GM18858 (cell line): ENCODE measurements around the gene CHID1.

Source experiments
- ATAC-seq: cut with Tn5 transposase; IDR thresholded peaks from one replicate; pipeline ENCODE4 v1.9.1; 2021; ENCODE audit not compliant: unreplicated experiment

CHID1 gene

DNA sequence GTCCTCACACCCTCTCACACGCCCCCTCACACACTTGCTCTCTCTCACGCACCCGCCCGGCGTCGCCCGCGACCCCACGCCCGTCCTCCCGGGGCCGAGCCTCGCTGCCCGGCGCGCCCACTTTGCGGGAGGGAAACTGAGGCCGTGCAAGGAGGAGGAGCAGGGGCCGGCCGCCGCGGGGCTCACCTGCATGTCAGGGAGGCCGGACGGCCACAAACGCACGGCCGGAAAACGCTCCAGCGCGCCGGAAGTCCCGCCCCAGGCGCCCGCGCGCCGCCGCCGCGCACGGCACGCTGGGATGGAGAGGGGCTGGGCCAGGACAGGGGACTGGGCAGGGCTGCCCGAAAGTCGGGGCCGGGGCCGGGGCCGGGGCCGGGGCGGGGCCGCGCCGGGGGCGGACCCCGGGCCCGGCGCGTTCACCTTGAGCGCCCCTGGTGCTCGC is at the start of gene CHID1:
CHID1 (minus strand) TSS at position 222 of the 442 bp plus-strand sequence. CDS start 5,994 bp downstream, outside the sequence.
- peak; percentile 65 for ATAC-seq

DNA sequence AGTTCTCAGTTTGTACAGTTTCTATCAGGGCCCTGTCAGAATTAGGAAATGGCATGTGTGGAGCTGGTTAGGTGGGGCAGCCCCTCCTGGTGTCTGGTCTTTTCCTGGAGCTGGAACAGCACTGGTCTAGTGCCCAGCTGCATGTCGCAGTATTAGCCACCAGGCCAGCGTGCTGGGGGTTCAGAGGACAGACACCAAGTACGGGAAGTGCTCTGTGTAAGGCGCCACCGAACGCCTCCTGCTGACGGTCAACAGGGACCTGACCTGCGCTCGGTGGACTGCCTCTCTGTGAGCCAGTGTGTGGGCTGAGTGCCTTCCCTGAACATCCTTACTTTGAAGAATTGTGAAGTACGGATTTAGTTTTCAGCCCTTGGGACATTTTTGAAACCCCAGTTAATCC is 49.0 kb upstream of the CHID1 start:
- no peak for ATAC-seq

DNA sequence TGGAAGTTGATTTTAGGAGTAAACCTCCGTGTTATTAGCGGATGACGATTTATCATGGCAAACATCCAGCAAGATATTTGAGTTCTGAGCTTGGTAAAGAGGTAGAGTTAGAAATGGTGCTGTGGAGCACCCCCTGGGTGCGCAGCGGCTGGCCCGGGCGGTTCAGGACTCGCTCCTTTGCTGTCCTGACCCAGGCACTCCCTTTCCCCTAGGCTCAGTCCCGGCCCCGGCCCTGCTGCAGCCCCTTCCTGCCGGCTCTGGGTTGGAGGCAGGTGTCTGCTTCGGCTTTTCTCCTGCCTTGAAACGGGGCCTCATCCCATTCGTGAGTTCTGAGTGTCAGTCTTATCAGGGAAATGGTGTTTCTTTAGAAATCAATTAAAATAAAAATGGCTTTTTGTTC is 48.4 kb upstream of the CHID1 start:
- no peak for ATAC-seq

DNA sequence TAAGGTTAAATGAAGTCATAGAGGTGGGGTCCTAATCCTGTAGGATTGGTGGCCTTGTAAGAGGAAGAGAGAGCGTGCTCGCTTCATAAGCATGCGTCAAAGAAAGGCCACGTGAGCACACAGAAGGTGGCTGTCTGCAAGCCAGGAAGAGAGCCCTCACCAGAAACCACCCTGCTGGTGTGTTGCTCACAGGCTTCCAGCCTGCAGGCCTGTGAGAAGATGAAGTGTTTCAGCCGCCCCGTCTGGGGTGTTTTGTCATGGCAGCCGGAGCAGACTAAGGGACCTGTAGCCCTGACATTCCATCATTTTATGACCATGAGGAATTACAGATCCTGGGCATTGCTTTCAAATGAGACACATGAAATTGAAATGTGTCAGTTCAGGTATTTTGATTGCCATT is 47.5 kb upstream of the CHID1 start:
- no peak for ATAC-seq

DNA sequence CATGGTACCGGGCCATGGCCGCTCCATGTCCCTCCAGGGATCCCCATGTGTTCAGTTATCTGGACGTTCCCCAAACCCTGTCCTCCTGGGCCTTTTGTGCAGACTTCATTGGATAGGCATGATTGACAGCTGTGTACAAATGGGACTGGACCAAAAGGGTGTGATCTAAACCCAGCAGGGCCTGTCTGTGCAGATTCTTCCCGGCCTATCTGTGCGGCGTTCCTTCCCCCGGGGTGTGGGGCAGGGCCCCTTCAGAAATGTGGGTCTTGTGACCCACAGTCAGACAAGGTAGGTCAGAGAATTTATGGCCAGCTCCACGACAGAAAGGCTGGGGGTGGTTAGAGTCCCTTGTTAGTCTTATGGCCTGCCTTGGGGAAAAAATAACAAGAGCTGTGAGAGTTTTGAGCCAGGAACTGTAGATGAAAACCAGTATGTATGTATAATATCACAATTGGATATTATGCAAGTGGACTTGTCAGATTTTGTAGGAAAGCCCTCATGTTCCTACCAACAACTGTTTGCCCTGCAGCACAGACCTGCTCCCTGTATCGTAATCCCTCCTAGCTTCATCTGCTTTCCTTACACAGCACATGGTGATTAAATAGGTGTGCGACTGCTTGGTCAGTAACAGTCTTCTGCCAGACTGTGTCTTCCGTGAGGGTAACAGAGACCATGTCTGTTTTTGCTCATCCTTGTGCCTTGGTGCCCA is 46.8 kb upstream of the CHID1 start:
- ATAC-seq = no peak

DNA sequence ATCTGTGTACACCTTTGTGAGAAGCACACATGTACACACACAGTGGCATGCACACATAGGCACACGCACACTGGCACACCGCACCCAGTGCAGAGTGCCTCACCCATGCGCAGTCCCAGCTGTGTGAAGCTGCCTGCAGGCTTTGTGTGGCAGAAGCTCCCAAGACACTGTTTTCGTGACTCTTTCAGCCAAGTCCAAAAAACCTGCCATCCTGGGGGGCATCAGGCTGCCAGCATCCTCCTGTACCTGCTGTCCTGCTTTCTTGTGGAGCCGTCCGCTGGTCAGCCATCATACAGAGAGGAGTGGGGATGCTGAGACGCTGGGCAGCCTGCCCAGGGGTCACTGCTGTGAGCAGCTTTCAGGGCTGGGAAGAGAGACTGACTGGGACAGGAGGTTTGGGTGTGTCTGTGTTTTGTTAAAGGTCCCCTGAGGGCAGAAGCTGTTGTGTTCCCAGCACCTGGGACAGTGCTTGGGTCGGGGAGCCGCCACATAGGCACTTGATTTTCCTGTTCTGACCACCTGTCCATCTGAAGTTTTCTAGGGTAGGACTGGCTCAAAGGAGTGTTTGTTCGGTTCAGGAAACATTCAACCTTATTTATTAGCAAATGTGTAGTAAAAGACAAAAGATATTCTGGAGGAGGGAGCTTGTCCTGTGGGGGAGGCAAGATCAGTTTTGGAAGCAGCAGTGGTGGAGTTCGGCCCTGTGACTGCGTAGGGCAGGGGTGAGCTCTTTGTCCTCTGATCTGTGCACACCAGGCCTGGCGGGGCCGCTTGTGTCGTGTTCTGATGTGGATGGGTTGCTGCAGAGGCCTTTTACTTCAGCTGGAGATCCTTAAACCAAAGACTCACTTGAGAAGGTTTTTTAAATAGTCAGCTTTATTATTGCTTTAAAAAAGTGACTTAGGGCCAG is 44.8 kb upstream of the CHID1 start:
- ATAC-seq = no peak

DNA sequence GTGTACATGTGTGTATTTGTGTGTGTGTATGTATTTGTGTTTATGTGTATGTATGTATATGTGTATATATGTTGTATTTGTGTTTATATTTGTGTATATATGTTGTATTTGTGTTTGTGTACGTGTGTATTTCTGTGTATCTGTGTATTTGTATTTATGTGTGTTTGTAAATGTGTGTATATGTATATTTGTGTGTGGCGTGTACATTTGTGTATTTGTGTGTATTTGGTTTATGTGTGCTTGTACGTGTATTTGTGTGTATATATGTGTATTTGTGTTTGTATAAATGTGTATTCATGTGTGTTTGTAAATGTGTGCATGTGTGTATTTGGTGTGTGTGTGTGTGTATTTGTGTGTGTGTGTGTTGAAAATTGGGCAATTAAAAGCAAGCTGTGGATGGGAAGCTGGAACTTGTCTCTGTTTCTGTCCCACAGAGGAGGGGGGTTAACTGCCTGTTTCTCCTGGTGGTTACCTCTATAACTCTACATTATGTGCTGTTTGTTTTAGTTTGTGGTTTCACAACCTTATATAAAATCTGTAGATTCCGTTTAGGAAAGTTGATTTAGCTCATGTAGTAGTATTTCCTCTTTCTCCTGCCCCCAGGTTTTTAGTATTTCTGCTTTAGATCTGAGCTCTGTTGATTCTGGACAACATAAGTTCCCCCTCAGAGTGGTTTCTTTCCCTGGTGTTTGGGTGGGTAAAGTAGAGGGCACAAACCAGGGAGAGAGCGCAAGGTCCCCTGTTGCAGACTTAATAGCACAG is 44.0 kb upstream of the CHID1 start:
- ATAC-seq = no peak

DNA sequence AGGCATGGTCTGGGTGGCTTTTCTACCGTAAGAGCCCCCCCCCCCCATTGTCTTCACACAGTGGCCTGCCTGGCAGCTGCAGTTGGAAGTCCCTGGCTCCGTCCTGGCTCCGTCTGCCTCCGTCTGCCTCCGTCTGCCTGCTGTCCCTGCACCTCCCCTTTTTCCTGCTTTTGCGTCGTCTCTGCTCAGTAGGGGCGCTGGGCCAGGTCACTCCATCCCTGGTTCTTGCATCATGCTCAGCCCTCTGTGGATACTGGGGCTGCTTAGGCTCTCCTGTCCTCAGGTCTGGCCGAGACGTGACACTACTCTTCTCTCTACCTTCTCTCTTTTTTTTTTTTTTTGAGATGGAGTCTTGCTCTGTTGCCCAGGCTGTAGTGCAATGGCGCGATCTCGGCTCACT is 42.9 kb upstream of the CHID1 start:
- no peak for ATAC-seq

DNA sequence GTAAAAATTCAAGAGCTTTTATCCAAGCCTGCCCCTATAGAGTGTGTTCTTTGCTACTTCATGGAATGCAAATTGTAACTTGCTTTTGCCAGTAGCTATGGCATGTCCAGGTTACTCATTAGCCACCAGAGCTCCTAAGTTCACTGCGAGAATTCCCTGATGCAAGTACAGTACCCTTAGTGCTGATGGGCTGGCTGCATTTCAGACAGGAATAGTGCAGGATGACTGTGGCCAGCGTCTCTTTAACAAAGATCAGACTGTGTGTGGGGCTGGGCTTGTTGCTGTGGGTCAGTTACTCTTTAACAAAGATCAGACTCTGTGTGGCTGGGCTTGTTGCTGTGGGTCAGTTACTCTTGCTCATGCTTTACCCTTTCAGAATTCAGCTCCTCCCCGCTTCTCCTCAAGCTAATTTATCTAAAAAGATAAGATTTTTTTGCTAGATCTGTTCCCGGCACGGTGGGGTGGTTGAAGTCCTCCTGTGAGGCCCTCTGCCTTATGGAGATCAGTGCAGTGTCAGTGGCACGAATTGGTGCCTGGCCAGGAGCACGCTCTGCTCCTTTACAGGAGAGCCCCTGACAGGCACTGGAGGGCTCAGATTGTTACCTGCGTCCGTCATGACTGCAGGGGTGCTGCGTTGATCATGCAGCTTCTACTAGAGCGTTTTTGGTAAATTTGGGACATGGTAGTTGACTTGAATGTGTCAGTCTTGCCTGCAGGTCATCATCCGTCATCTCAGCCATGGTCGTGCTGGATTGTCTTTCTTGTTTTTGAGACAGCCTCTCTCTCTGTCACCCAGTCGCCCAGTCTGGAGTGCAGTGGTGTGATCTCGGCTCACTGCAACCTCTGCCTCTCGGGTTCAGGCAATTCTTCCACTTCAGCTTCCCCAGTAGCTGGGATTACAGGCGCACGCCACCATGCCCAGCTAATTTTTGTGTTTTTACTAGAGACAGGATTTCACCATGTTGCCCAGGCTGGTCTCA is 42.1 kb upstream of the CHID1 start:
- ATAC-seq = no peak

DNA sequence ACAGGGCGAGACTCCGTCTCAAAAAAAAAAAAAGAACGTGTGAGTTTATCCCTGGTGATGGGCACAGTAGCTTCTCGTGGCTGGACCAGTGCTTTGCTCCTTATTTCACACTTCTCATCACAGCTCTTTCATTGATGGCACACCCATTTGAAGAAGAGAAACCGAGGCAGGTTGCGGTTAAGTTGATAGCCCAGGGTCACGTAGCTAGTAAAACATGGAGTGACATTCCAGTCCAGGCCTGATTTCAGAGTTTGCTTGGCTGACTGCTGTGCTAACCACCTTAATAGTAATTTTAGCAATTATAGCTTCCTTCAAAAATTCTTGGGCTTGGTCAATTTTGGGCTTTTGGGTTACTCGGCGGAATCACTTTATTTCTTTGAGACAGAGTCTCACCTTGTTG is 40.9 kb upstream of the CHID1 start:
- no peak for ATAC-seq

DNA sequence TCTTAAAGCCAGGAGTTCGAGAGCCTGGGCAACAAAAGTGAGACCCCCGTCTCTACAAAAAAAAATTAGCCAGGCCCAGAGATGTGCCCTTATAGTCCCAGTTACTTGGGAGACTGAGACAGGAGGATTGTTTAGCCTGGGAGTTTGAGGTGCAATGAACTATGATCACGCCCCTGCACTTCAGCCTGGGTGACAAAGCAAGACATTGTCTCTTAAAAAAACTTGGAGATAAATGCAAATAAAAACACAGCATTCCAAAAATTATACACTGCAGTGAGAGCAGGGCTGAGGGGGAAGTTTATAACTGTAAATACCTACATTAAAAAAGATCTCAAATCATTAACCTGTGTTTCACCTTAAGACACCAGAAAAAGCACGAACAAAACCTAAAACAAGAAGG is 37.1 kb upstream of the CHID1 start:
- no peak for ATAC-seq

DNA sequence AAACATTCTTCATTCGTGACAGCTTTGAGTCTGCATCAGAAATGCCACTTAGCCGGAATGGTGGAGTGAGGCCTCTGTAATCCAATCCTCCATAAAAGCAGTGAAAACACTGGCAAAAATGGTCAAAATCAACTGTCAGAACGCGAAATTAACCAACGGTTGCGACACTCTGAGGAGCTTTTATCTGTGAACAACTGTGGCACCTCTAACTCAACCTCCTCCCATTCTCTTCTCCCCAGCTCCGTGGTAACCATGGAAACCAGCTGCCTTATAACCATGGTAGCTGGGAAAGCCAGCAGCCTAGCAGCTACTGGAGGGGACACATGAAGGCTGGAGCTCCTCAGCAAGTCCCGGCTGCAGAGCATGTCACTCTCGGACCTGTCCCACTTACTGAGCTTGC is 35.4 kb upstream of the CHID1 start:
- ATAC-seq = no peak

DNA sequence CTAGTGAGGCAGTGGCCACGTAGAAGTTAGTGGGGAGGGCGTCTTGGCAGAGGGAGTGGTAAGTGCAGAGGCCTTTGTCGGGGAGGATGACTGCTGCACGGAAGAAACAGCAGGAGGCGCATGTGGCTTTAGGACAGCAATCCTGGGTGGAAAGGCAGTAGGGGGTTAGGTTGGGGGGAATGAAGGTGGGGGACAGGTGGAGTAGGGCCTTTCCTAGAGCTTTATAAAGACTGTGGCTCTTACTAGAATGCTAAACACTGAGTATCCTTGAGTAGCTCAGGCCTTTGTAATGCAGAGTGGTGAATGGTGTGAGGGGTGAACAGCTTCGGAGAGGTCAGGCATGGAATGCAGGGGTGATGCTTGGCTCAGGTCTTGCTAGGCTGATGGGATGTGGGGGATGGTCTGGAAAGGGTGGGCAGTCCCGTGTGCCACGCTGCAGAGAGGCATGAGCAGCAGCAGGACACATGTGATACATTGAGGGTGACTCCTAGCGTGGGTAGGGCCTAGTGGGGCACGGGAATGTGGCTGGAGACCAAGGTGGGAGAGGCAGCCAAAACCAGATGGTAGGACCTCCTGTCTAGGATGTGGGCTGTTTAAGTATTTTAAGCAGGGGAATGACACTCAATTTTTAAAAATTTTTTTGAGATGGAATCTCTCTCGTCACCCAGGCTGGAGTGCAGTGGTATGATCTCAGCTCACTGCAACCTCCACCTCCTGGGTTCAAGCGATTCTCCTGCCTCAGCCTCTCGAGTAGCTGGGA is 34.3 kb upstream of the CHID1 start:
- ATAC-seq = no peak

DNA sequence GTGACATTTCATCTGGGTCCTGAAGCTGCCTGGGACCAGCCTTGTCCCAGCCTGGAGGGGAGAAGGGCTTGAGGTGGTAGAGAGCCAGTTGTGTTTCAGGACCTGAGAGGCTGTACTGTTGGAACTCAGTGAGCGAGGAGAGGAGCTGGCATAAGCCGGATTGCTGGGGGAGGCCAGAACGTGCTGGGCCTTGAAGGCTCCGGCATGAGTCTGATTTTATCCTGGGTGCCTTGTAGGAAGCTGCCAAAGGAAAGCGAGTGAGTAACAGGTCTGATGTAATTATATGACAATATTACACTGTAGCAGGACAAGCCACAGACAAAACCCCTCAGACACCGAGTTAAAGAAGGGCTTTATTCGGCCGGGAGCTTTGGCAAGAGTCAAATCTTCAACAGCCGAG is 32.2 kb upstream of the CHID1 start:
- ATAC-seq = no peak

DNA sequence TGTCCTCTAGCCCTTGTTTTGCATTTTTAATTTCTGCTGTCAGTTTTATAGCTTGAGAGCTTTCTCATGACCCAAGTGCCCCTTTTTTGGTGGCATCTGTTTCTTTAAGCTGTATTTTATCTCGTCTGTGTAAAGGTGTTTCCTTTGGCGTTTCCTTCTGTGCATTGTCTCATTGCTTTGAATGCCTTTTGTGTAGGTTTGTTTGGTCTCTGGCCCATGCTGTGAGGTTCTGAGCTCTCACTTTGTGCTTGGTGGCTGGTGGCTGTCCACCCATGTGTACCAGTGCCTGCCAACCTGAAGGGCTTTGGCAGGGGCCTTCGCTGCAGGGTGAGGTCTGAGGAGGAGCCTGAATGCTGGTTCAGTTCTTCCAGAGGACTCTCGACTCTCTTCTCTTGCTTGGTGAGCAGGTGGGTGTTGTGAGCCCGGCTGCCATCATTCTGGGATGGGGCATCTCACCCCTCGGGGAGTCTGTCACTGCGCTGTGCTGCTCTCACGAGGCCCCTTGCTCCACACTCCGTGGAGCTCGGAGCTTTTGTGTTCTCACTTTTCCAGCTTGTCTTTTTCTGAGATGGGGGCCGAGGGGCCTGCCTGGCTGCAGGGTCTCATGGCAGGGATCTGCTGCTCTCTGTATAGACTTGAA is 30.0 kb upstream of the CHID1 start:
- no peak for ATAC-seq

DNA sequence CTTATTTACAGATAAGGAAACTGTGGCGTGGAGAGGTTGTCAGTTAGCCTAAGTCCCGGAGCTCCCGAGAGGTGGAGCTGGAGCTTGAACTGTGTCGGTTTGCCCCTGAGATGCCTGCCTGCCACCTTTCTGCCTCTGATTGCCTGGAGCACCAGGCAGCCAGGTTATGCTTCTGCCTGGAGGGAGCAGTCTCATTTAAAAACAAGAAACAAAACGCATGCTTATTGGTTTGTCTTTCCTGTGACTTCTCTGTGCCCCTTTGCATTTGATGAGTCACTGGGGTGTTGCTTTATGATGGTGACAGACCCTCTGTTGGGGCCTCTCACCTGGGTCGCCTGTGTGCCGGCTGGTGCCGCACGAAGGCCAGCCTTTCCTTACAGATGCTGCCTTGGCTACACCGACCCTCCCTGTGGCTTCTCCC is 27.2 kb upstream of the CHID1 start:
- no peak for ATAC-seq

DNA sequence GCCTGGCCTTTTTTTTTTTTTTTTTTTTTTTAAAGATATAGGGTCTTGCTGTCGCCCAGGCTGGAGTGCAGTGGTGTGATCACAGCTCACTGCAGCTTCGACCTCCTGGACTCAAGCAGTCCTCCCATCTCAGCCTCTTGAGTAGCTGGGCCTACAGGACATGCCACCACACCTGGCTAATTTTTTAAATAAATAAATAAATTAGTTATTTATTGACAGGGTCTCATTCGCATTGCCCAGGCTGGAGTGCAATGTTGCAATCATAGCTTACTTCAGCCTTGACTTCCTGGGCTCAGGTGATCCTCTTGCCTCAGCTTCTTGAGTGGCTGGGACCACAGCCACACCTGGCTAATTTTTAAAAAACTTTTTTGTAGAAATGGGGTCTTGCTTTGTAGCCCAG is 25.6 kb upstream of the CHID1 start:
- ATAC-seq = no peak

DNA sequence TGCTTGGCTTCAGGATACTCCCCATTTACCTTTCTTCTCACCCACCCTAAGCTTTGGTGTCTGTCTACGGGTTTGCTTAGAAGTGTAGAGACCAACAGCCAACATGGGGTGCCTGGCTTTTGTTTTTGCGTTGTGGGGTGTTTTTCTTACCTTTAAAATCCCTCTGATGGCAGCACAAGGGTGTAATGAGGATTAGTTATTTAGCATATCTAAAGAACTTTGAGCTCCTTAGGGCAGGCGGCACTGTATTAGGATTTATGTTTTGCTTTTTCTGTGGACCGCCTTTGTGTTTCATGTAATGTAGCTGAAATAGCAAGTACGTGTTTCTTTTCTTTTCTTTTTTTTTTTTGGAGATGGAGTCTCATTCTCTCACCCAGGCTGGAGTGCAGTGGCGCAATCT is 23.9 kb upstream of the CHID1 start:
- no peak for ATAC-seq

DNA sequence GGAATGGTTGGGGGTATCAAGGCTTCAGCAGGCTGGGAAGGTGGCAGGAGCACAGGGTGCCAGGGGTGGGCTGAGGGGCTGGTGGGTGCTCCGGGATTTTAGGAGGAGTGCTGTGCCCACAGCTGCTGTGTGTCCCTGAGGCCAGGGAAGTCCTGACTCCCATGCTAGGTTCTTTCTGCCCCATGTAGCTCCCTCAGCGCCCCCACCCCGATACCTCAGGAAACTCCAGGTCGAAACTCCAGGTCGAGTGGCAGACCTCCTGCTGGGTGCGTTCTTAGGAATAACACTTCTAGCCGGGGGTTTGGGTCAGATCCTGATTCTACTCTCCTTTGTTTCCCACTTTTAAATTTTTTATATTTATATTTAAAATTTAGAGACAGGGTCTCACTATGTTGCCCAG is 23.3 kb upstream of the CHID1 start:
- ATAC-seq = no peak
